ENCODE data around the gene ACBD3. TPM values are rescaled to one million over a fixed set of nuclear protein-coding genes. Genes with fewer than 3 reads are reported as not detected.

The ACBD3 gene
- polyA plus RNA-seq, 1 experiment: 63.0 TPM

GRCh38 chr1:226172589-226172988 is 14.0 kb downstream of the ACBD3 start:
- CTCF ChIA-PET: interaction anchor here (1.8 kb wide), 1 partner anchor 47 kb away, joined by 6 read pairs; no protein-coding TSS in a partner anchor
- Histone ChIP-seq H3K9me3 (ENCODE audit: control insufficient read depth, insufficient read depth, low read length) (no peaks in the 10 kb centered on the region; the same call in 1 of the 2 replicates), H3K27ac (ENCODE audit: low read depth, low read length) (no peak overlapping the region), H3K4me3 (ENCODE audit: low read depth, low read length) (no peak overlapping the region), H3K27me3 (ENCODE audit: control insufficient read depth, insufficient read depth, low read length) (no peaks in the 10 kb centered on the region)
- no peak for TF ChIP-seq CTCF (IDR thresholded peaks at IDR 0.05; ENCODE audit: low read depth, low read length)
- no peak for DNase-seq (ENCODE audit: low read depth, low spot score)
- POLR2A ChIA-PET: no interaction called here

GRCh38 chr1:226166341-226166740 is 20.2 kb downstream of the ACBD3 start:
- no peak for DNase-seq (ENCODE audit: low read depth, low spot score)
- H3K27me3 ChIP-seq (ENCODE audit: control insufficient read depth, insufficient read depth, low read length): no peaks in the 10 kb centered on the region
- CTCF ChIA-PET: interaction anchor here (0.6 to 1.7 kb wide), 3 partner anchors 41 to 104 kb away, joined by 3 to 5 read pairs (median 4); no protein-coding TSS in a partner anchor
- no peak overlapping the region for H3K4me3 ChIP-seq (ENCODE audit: low read depth, low read length)
- no peak overlapping the region for H3K27ac ChIP-seq (ENCODE audit: low read depth, low read length)
- H3K9me3 ChIP-seq (ENCODE audit: control insufficient read depth, insufficient read depth, low read length): no peaks in the 10 kb centered on the region; the same call in 1 of the 2 replicates
- POLR2A ChIA-PET: interaction anchor here (1.2 kb wide), 1 partner anchor 13 kb away, joined by 3 read pairs; no protein-coding TSS in a partner anchor
- TF ChIP-seq CTCF (IDR thresholded peaks at IDR 0.05; ENCODE audit: low read depth, low read length): no peak

GRCh38 chr1:226164154-226164553 is 22.4 kb downstream of the ACBD3 start:
- Histone ChIP-seq H3K27ac (ENCODE audit: low read depth, low read length) (no peak overlapping the region), H3K27me3 (ENCODE audit: control insufficient read depth, insufficient read depth, low read length) (no peaks in the 10 kb centered on the region), H3K9me3 (ENCODE audit: control insufficient read depth, insufficient read depth, low read length) (no peaks in the 10 kb centered on the region; the same call in 1 of the 2 replicates), H3K4me3 (ENCODE audit: low read depth, low read length) (no peak overlapping the region)
- TF ChIP-seq CTCF (IDR thresholded peaks at IDR 0.05; ENCODE audit: low read depth, low read length): no peak
- DNase-seq (ENCODE audit: low read depth, low spot score): no peak
- CTCF ChIA-PET: interaction anchor here (1.0 to 1.1 kb wide), 3 partner anchors 39 to 99 kb away, joined by 3 to 5 read pairs (median 3); no protein-coding TSS in a partner anchor
- POLR2A ChIA-PET: no interaction called here

GRCh38 chr1:226162898-226163297 is 23.6 kb downstream of the ACBD3 start:
- Histone ChIP-seq H3K27me3 (ENCODE audit: control insufficient read depth, insufficient read depth, low read length) (no peaks in the 10 kb centered on the region), H3K27ac (ENCODE audit: low read depth, low read length) (no peak overlapping the region), H3K4me3 (ENCODE audit: low read depth, low read length) (no peak overlapping the region), H3K9me3 (ENCODE audit: control insufficient read depth, insufficient read depth, low read length) (no peaks in the 10 kb centered on the region)
- no peak for DNase-seq (ENCODE audit: low read depth, low spot score)
- no peak for TF ChIP-seq CTCF (IDR thresholded peaks at IDR 0.05; ENCODE audit: low read depth, low read length)
- CTCF ChIA-PET: interaction anchor here (0.6 to 1.3 kb wide), 3 partner anchors 13 to 37 kb away, joined by 3 to 5 read pairs (median 3); no protein-coding TSS in a partner anchor
- POLR2A ChIA-PET: no interaction called here

- TF ChIP-seq CTCF (IDR thresholded peaks at IDR 0.05; ENCODE audit: low read depth, low read length): no peak
- no peaks in the 10 kb centered on the region for H3K9me3 ChIP-seq (ENCODE audit: control insufficient read depth, insufficient read depth, low read length)
- DNase-seq (ENCODE audit: low read depth, low spot score): no peak
- ChIA-PET CTCF (interaction anchor here (1.2 kb wide), 1 partner anchor 33 kb away, joined by 7 read pairs; no protein-coding TSS in a partner anchor), POLR2A (no interaction called here)
- H3K27me3 ChIP-seq (ENCODE audit: control insufficient read depth, insufficient read depth, low read length): no peaks in the 10 kb centered on the region
- H3K27ac ChIP-seq (ENCODE audit: low read depth, low read length): no peak overlapping the region
- no peak overlapping the region for H3K4me3 ChIP-seq (ENCODE audit: low read depth, low read length)
Measured at GRCh38 chr1:226158983-226159382, 27.6 kb downstream of the ACBD3 start.

All from AG04450 (cell line).